SU-DHL-6 (cell line): Measurements from ENCODE around the gene PYGB.

Experiments used
- H2AFZ ChIP-seq: fragments of 200-600 bp; sonication (generic); 2 replicates; pipeline ENCODE4 v1.6.1; 2014; ENCODE audit warnings: low read depth, mild to moderate bottlenecking, moderate library complexity, mixed read lengths, antibody characterized with exemption, low read length; ENCODE audit not compliant: severe bottlenecking
- H3F3A ChIP-seq: fragments of 200-600 bp; shearing (Covaris generic); 2 replicates; pipeline ENCODE4 v1.6.0; 2016; ENCODE audit warnings: antibody characterized with exemption, mild to moderate bottlenecking; ENCODE audit not compliant: insufficient read depth
- H3K27ac ChIP-seq: fragments of 200-600 bp; sonication (generic); 2 replicates; pipeline ENCODE4 v1.5.1; 2016; ENCODE audit warnings: low read depth, mild to moderate bottlenecking, low read length, moderate library complexity, mixed read lengths
- H3K27me3 ChIP-seq: fragments of 200-600 bp; sonication (generic), shearing (Covaris generic); 2 replicates; pipeline ENCODE4 v1.6.0; 2014; ENCODE audit warnings: mild to moderate bottlenecking, low read length
- H3K36me3 ChIP-seq: fragments of 200-600 bp; sonication (generic); 2 replicates; pipeline ENCODE4 v1.6.1; 2014; ENCODE audit warnings: mild to moderate bottlenecking, low read length, mixed read lengths
- H3K4me2 ChIP-seq: fragments of 300-600, 200-600 bp; shearing (Covaris generic), sonication (generic); 2 replicates; pipeline ENCODE4 v1.6.0; 2014; ENCODE audit warnings: low read length, low read depth, mild to moderate bottlenecking; ENCODE audit not compliant: poor library complexity, severe bottlenecking
- H3K4me3 ChIP-seq: fragments of 200-600 bp; sonication (generic); 2 replicates; pipeline ENCODE4 v1.5.1; 2014; ENCODE audit warnings: antibody characterized with exemption, low read length, mild to moderate bottlenecking, mixed read lengths; ENCODE audit not compliant: insufficient read depth, poor library complexity, severe bottlenecking
- H3K79me2 ChIP-seq: fragments of 200-600 bp; sonication (generic); 2 replicates; pipeline ENCODE4 v1.6.1; 2014; ENCODE audit warnings: mild to moderate bottlenecking, low read length, moderate library complexity; ENCODE audit not compliant: insufficient read depth
- H3K9ac ChIP-seq: fragments of 200-600 bp; sonication (generic); 2 replicates; pipeline ENCODE4 v1.7.0; 2014; ENCODE audit warnings: mild to moderate bottlenecking, low read length
- H3K9me2 ChIP-seq: fragments of 200-600 bp; sonication (generic); replicated peaks from 2 replicates; pipeline ENCODE4 v1.6.1; 2014; ENCODE audit warnings: low read length; ENCODE audit not compliant: insufficient read depth
- H3K9me3 ChIP-seq: fragments of 200-600 bp; sonication (generic); 2 replicates; pipeline ENCODE4 v1.6.1; 2014; ENCODE audit warnings: low read length, mixed read lengths; ENCODE audit not compliant: insufficient read depth
- H4K20me1 ChIP-seq: fragments of 200-600 bp; sonication (generic); 2 replicates; pipeline ENCODE4 v1.6.1; 2014; ENCODE audit warnings: low read depth, mild to moderate bottlenecking, antibody characterized with exemption, low read length, moderate library complexity, mixed read lengths
- CTCF ChIP-seq: fragments of 200-600 bp; sonication (generic); IDR thresholded peaks from one replicate; pipeline ENCODE4 v1.5.1; 2017; ENCODE audit warnings: antibody characterized with exemption, mild to moderate bottlenecking, low read length, moderate library complexity; ENCODE audit not compliant: insufficient read depth, poor library complexity, severe bottlenecking
- EZH2phosphoT487 ChIP-seq: fragments of 200-600 bp; sonication (generic), shearing (Covaris generic); conservative IDR thresholded peaks from 2 replicates; pipeline ENCODE4 v1.6.1; 2018; ENCODE audit warnings: mild to moderate bottlenecking, antibody characterized with exemption, low read length, moderate library complexity, mixed read lengths

The PYGB gene

GRCh38 chr20:25308671-25309394 lies 60.9 kb downstream of the PYGB start:
- TF ChIP-seq CTCF (no peak), EZH2phosphoT487 (no peak)
- Histone ChIP-seq H3F3A (no peaks in the 10 kb centered on the region), H3K27me3 (no peaks in the 10 kb centered on the region), H3K9me2 (no peaks in the 10 kb centered on the region), H3K9ac (no peak overlapping the region), H3K9me3 (no peaks in the 10 kb centered on the region), H3K79me2 (no peaks in the 10 kb centered on the region), H3K4me2 (no peak overlapping the region), H3K4me3 (no peak overlapping the region), H2AFZ (no peak overlapping the region), H3K36me3 (no peaks in the 10 kb centered on the region), H4K20me1 (no peaks in the 10 kb centered on the region), H3K27ac (no peak overlapping the region)

DNA sequence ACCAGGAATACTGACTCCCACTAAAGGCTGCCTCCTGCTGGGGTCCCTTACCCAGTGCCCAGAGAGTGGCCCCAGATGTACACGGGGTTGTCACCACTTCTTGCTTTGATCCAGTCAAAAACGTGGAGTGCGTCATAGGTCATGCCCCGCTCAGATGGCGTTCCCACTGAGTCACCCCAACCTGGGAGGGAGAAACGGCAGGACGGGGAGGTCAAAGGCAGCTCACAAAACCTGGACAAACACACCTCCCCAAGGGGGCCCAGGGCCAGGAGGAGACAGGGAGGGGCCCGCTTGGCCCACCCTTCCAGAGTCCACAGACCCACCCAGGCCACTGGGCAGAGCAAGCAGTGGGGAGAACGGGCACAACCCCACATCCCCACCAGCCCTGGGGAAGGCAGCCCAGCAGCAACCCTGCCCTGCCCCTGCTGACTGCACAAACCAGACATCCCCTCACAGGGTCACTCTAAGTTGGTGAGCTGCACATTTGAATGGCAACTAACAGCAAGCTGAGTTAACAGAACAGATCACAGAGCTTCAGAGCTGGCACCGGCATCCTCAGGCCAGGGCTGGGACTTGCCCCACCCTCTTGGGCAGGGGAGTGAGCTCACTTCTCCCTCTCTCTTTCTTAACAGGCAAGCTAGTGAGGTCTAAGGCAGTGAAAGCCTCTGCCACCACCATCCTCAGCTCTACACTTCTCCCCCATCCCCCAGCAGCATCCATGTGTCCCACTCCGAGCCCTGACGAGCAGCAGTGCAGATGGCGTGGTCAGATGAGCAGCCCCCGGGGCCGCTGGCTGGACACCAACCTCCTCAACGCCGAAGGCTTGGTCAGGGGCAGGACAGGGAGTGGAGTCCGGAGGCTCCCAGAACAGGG lies 61.7 kb downstream of the PYGB start:
- Histone ChIP-seq H3K9me3 (no peaks in the 10 kb centered on the region), H3K9ac (no peak overlapping the region), H3K79me2 (no peaks in the 10 kb centered on the region), H3K36me3 (no peaks in the 10 kb centered on the region), H3K9me2 (no peaks in the 10 kb centered on the region), H3K4me3 (no peak overlapping the region), H3K4me2 (no peak overlapping the region), H4K20me1 (no peaks in the 10 kb centered on the region), H3K27ac (no peak overlapping the region), H3F3A (no peaks in the 10 kb centered on the region), H2AFZ (no peak overlapping the region), H3K27me3 (no peaks in the 10 kb centered on the region)
- no peak for TF ChIP-seq CTCF
- TF ChIP-seq EZH2phosphoT487: no peak

DNA sequence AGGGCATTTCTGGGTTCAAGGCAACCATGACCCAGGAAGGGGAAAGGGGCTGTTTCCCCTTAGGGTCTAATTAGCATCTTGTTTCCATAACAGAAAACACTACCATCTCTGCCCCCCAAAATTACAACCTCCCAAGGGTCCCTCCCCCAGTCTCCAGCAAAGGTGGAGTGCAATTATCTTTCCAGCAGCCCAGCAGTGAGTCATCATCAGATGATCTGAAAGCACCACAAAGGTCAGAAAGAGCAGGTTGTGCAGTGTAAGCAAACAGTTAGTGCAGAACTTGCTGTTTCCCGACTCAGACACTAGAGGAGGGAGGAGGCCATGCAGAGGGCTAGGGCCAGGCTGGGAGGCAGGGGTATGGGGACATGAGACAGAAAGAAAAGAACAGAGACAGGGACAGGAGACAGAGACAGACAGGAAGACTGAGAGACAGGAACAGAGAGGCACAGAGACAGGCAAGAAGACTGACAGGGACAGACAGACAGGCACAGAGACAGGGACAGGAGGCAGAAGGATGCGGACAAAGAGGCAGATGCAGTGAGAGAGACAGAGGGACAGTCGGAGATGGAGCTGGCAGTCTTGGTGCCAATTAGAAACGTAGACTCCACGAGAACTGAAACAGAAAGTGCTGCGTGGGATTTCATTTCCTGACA lies 62.5 kb downstream of the PYGB start:
- H3K27me3 ChIP-seq: no peaks in the 10 kb centered on the region
- H3K27ac ChIP-seq: no peak overlapping the region
- no peaks in the 10 kb centered on the region for H3K36me3 ChIP-seq
- no peak overlapping the region for H2AFZ ChIP-seq
- H3F3A ChIP-seq: no peaks in the 10 kb centered on the region
- no peaks in the 10 kb centered on the region for H3K79me2 ChIP-seq
- H3K9me2 ChIP-seq: no peaks in the 10 kb centered on the region
- no peak overlapping the region for H3K9ac ChIP-seq
- no peak for TF ChIP-seq EZH2phosphoT487
- no peak for TF ChIP-seq CTCF
- no peaks in the 10 kb centered on the region for H3K9me3 ChIP-seq
- no peak overlapping the region for H3K4me2 ChIP-seq
- H3K4me3 ChIP-seq: no peak overlapping the region
- H4K20me1 ChIP-seq: no peaks in the 10 kb centered on the region
